SKM-1 (cell line): Measurements from ENCODE around the gene EEF2.

Experiments
- DNase-seq: peaks from one replicate; lab custom pipeline; 2025; ENCODE audit not compliant: unreplicated experiment; lab: John Stamatoyannopoulos, UW

EEF2 gene

GRCh38 chr19:3986260-3987041 lies 1.2 kb upstream of the EEF2 start:
- DNase-seq, result peak; percentile 74

DNA sequence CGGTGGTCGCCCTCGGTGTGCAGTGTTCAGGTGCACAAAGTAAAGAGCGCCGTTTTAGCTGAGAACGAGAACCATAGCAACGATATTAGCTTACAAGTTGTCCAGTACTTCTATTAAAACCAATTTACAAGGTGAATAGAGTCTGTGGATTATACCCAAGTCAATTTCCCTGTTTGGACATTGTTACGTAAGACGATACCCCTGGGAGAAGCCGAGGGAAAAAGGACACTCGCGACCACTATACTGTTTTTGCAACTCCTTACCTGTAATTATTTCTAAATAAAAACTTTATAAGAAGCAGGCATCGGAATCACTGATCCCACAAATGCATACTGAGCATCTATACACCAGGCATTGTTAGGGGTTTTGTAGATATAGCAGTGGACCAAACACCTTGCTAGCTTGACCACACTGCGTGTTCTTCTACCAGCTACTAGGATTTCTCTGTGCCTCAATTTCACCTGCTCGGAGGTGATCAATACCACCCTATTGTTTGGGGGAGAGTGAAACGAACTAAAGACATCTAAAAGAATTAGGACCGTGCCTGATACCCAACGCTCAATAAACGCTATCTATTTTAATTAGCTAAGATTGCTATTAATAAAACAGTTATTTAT lies 488 bp upstream of the EEF2 start:
- DNase-seq, result no peak

- no peak for DNase-seq
These were observed 717 bp downstream of the EEF2 start for GRCh38 chr19:3984584-3984907.

GRCh38 chr19:3983936-3984583 lies 1.2 kb downstream of the EEF2 start:
- DNase-seq, result no peak

- no peak for DNase-seq
These were observed 1.7 kb downstream of the EEF2 start for GRCh38 chr19:3983542-3983914.

DNA sequence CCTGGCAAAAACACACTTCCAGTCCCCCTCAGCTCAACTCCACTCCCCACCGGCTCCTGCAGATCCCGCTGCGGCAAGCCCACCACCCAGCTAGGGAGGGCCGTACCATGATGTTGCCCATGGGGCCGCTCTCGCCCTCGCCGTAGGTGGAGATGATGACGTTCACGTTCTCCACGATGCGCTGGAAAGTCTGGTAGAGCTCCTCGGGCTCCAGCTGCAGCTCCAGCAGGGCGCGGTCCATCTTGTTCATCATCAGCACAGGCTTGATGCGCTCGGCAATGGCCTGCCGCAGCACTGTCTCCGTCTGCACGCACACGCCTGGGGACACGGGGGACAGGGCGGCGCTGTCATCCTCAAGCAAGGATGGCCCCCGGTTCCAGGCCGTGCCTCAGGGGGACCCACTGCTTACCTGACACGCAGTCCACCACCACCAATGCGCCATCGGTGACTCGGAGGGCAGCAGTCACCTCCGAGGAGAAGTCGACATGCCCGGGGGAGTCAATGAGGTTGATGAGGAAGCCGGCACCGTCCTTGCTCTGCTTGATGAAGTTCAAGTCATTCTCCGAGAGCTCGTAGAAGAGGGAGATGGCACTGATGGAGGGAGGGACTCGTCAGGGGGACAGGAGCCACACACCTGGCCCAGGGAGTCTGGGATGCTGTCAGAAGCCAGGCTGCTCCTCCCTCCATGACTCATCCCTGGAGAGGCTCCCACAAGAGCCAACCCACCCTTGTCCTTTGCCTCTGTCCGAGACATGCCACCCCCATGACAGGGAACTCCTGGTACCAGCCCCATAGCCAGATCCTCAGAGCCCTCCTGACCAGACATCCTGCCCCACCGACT lies 2.3 kb downstream of the EEF2 start:
- DNase-seq, result no peak

- no peak for DNase-seq
These were observed 3.3 kb downstream of the EEF2 start for GRCh38 chr19:3981736-3982681.

- no peak for DNase-seq
These were observed 3.9 kb downstream of the EEF2 start for GRCh38 chr19:3981373-3981735.

DNA sequence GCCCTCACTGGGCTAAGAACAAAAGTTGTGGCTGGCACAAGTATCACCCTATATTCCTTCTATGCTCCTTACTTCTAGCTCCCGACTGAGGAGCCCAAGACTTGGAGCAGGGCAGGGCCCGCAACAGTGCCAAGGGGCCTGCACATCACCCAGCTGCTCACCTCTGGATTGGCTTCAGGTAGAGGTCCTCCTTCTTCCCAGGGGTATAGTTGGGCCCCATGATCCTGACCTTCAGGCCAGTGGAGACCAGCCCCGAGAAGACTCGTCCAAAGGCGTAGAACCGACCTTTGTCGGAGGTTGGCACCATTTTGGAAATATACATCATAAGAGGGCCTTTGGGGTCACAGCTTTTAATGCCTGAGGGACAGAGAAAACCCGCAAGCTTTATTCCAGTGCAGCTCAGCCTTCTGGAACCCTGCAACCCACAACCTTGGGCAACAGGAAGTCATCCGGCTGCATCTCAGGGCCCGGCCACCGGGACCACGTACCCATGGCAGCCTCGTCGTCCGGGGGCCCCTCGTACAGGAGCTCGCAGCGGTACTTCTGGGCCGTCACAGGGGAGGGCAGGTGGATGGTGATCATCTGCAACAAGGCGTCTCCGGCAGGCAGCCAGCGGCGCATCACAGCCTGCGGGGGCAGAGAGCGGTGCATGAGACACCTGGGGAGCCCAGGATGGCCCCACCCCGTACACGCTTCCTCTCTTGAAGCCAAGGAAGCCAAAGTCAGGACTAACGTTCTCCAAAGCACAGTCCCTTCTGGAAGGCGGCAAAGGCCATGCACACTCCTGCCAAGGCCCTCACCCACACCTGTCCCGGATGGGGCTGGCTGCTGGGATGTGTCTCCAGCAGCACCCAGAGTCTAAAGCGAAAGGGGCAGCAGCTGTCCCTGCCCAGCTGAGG lies 4.7 kb downstream of the EEF2 start:
- no peak for DNase-seq

DNA sequence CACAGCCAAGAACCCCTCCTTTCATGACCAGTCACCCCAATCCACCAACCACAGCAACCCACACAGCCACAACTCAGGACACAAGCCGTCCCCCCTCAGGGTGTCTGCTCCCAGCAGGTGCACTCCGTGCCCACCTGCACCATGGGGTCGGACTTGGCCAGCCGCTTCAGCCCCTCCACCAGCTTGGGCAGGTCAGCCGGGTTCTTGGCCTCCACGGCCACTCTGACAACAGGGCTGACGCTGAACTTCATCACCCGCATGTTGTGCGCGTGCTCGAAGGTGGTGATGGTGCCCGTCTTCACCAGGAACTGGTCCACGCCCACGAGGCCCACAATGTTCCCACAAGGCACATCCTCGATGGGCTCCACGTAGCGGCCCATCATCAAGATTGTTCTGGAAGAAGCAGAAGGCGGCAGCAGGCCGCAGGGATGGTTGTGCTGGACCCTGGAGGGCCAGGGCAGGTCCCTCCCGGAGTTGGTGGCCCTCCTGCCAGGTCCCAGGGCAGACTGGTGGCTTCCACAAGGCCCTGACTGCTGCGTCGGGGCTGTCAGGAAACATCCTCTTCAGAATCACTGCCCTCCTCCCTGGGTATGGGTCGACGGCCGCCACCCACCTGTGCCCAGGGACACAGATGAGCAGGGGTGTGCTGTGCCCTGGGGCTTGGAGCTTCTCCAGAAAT lies 5.5 kb downstream of the EEF2 start:
- no peak for DNase-seq

- DNase-seq, result no peak
These were observed 6.0 kb downstream of the EEF2 start for GRCh38 chr19:3979289-3979673.

GRCh38 chr19:3978145-3978544 lies 7.1 kb downstream of the EEF2 start:
- no peak for DNase-seq

- DNase-seq, result no peak
These were observed 7.8 kb downstream of the EEF2 start for GRCh38 chr19:3977242-3978143.

DNA sequence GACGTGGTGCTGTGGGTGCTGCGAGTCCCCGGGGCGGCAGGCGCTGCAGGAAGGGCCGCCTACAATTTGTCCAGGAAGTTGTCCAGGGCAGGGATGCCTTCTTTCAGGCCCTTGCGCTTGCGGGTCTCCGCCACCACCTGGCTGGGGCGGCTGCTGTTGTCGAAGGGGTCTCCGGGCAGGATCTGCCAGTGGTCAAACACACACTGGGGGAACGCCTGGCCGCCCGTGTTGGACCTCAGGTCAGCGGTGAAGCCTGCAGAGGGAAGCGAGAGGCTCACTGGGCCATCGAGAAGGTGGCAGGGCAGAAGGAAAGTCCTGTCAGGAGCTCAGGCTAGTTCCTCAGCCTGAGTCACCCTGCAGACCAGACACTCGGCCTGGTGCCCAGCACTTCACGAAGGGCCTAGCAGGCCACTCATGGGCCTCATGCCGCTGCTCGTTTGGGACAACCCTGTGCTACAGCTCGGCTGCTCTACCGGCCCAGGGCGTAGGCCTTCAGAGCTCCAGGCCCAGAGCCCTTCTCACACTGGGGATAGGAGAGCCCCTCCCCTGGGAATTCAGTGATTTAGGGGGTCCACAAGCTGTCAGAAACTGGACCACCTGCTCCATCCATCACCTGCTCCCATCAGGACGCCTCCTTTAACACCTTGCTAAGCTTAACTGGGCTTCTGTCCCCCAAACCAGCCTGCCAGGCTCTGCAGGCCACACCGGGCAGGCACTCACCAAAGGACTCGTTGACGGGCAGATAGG lies 8.6 kb downstream of the EEF2 start:
- DNase-seq, result no peak

GRCh38 chr19:3975637-3976087 lies 9.6 kb downstream of the EEF2 start:
- no peak for DNase-seq

GRCh38 chr19:3975144-3975543 lies 10.1 kb downstream of the EEF2 start:
- no peak for DNase-seq
